Measurements from ENCODE around the gene RELA.

The RELA gene

DNA sequence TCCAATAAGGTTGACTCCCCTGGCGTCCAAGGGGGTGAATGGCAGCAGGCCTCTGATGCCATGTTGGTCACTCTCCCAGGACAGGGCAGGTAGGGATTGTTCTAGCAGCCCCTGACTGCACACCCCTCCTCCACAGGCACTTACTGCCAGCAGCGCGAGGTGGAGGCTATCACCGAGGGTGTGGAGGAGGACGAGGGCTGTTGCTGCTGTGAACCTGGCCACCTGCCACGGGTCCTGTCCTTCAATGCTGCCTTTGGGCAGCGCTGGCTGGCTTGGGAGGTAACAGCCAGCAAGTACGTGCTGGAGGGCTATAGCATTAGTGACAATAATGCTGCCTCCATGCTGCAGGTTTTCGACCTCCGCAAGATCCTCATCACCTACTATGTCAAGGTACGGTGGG is 32.5 kb downstream of the RELA start:
- Histone ChIP-seq H3K4me1 (ENCODE audit: control insufficient read depth, insufficient read depth, low read length) (no peaks in the 10 kb centered on the region), H3K27me3 (ENCODE audit: control insufficient read depth, insufficient read depth, low read length) (no peaks in the 10 kb centered on the region), H3K4me3 (ENCODE audit: low read length) (no peak overlapping the region), H3K27ac (ENCODE audit: low read depth, low read length) (no peak overlapping the region), H3K9ac (ENCODE audit: low read length) (no peak overlapping the region), H3K36me3 (ENCODE audit: control insufficient read depth, insufficient read depth, low read length) (peaks cover 54% of the 10 kb centered on the region)

GRCh38 chr11:65629579-65629978 is 33.1 kb downstream of the RELA start:
- Histone ChIP-seq H3K27me3 (ENCODE audit: control insufficient read depth, insufficient read depth, low read length) (no peaks in the 10 kb centered on the region), H3K4me3 (ENCODE audit: low read length) (no peak overlapping the region), H3K36me3 (ENCODE audit: control insufficient read depth, insufficient read depth, low read length) (peaks cover 53% of the 10 kb centered on the region), H3K9ac (ENCODE audit: low read length) (no peak overlapping the region), H3K27ac (ENCODE audit: low read depth, low read length) (no peak overlapping the region), H3K4me1 (ENCODE audit: control insufficient read depth, insufficient read depth, low read length) (no peaks in the 10 kb centered on the region)

- H3K27ac ChIP-seq (ENCODE audit: low read depth, low read length): no peak overlapping the region
- H3K4me3 ChIP-seq (ENCODE audit: low read length): no peak overlapping the region
- peaks cover 51% of the 10 kb centered on the region for H3K36me3 ChIP-seq (ENCODE audit: control insufficient read depth, insufficient read depth, low read length)
- H3K4me1 ChIP-seq (ENCODE audit: control insufficient read depth, insufficient read depth, low read length): no peaks in the 10 kb centered on the region
- no peak overlapping the region for H3K9ac ChIP-seq (ENCODE audit: low read length)
- no peaks in the 10 kb centered on the region for H3K27me3 ChIP-seq (ENCODE audit: control insufficient read depth, insufficient read depth, low read length)
Measured at GRCh38 chr11:65627202-65627601, 35.5 kb downstream of the RELA start.

DNA sequence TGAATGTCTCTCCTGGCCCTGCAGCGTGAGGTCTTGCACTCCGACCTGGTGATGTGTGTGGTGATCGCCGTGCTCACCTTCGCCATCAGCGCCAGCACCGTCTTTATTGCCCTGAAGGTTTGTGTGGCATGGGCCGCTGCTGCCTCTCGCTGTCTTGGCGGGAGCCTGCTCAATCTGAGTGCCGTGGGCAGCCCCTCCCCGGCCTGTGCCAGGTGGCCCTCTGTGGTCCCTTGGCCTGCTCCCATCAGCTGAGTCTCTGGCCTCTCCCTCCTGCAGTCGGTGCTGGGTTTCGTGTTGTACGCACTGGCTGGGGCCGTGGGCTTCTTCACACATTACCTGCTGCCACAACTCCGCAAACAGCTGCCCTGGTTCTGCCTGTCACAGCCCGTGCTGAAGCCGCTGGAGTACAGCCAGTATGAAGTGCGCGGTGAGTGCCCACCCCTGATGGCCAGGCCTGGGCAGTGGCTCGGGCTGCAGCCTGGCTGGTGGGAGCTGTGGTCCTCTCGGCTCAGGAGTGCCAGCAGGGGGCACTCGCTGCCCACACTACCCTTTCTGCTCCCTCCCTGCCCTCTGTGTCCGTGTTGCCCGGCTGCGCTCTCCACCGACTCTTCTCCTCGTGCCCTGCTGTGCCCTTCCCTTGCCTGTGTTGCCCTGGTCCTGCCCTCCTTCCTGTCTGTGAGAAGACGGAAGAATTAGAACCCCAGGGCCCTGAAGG is 36.9 kb downstream of the RELA start:
- H3K4me1 ChIP-seq (ENCODE audit: control insufficient read depth, insufficient read depth, low read length): no peaks in the 10 kb centered on the region
- H3K9ac ChIP-seq (ENCODE audit: low read length): no peak overlapping the region
- peaks cover 56% of the 10 kb centered on the region for H3K36me3 ChIP-seq (ENCODE audit: control insufficient read depth, insufficient read depth, low read length)
- H3K27me3 ChIP-seq (ENCODE audit: control insufficient read depth, insufficient read depth, low read length): no peaks in the 10 kb centered on the region
- H3K4me3 ChIP-seq (ENCODE audit: low read length): no peak overlapping the region
- no peak overlapping the region for H3K27ac ChIP-seq (ENCODE audit: low read depth, low read length)

GRCh38 chr11:65624931-65625627 is 37.6 kb downstream of the RELA start:
- H3K27me3 ChIP-seq (ENCODE audit: control insufficient read depth, insufficient read depth, low read length): no peaks in the 10 kb centered on the region
- no peak overlapping the region for H3K27ac ChIP-seq (ENCODE audit: low read depth, low read length)
- no peak overlapping the region for H3K4me3 ChIP-seq (ENCODE audit: low read length)
- H3K9ac ChIP-seq (ENCODE audit: low read length): no peak overlapping the region
- peaks cover 60% of the 10 kb centered on the region for H3K36me3 ChIP-seq (ENCODE audit: control insufficient read depth, insufficient read depth, low read length)
- no peaks in the 10 kb centered on the region for H3K4me1 ChIP-seq (ENCODE audit: control insufficient read depth, insufficient read depth, low read length)

GRCh38 chr11:65623852-65624616 is 38.7 kb downstream of the RELA start:
- Histone ChIP-seq H3K27me3 (ENCODE audit: control insufficient read depth, insufficient read depth, low read length) (no peaks in the 10 kb centered on the region), H3K27ac (ENCODE audit: low read depth, low read length) (no peak overlapping the region), H3K36me3 (ENCODE audit: control insufficient read depth, insufficient read depth, low read length) (peaks cover 57% of the 10 kb centered on the region)

GRCh38 chr11:65623177-65623576 is 39.5 kb downstream of the RELA start:
- Histone ChIP-seq H3K27me3 (ENCODE audit: control insufficient read depth, insufficient read depth, low read length) (no peaks in the 10 kb centered on the region), H3K4me3 (ENCODE audit: low read length) (no peak overlapping the region), H3K4me1 (ENCODE audit: control insufficient read depth, insufficient read depth, low read length) (no peaks in the 10 kb centered on the region), H3K36me3 (ENCODE audit: control insufficient read depth, insufficient read depth, low read length) (peaks cover 61% of the 10 kb centered on the region), H3K9ac (ENCODE audit: low read length) (no peak overlapping the region), H3K27ac (ENCODE audit: low read depth, low read length) (no peak overlapping the region)

More at GRCh38 chr11:65623852-65624616, 38.7 kb downstream of the RELA start:
- no peak overlapping the region for H3K9ac ChIP-seq (ENCODE audit: low read length)
- H3K4me3 ChIP-seq (ENCODE audit: low read length): no peak overlapping the region
- no peaks in the 10 kb centered on the region for H3K4me1 ChIP-seq (ENCODE audit: control insufficient read depth, insufficient read depth, low read length)

DNA sequence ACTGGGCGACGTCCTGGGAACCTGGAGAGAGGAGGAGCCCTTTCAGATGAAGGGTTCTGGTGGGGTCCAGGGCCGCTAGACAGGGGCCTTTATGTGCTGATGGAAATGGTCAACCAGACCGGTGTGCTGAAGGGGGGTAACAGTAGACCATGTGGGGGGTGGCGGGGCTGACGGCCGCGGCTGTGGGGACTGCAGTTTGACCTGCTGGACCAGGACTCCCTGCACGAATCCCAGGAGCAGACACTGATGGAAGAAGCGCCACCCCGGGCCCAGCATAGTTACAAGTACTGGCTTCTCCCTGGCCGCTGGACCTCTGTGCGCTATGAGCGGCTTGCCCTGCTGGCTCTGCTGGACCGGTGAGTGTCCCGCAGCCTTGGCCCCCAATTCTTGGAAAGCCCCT is 40.7 kb downstream of the RELA start:
- Histone ChIP-seq H3K9ac (ENCODE audit: low read length) (no peak overlapping the region), H3K27me3 (ENCODE audit: control insufficient read depth, insufficient read depth, low read length) (no peaks in the 10 kb centered on the region), H3K36me3 (ENCODE audit: control insufficient read depth, insufficient read depth, low read length) (peaks cover 59% of the 10 kb centered on the region), H3K4me1 (ENCODE audit: control insufficient read depth, insufficient read depth, low read length) (peaks cover 1% of the 10 kb centered on the region), H3K4me3 (ENCODE audit: low read length) (no peak overlapping the region), H3K27ac (ENCODE audit: low read depth, low read length) (no peak overlapping the region)

GRCh38 chr11:65621460-65621859 is 41.3 kb downstream of the RELA start:
- H3K27me3 ChIP-seq (ENCODE audit: control insufficient read depth, insufficient read depth, low read length): no peaks in the 10 kb centered on the region
- peaks cover 53% of the 10 kb centered on the region for H3K36me3 ChIP-seq (ENCODE audit: control insufficient read depth, insufficient read depth, low read length)
- H3K4me1 ChIP-seq (ENCODE audit: control insufficient read depth, insufficient read depth, low read length): peaks cover 7% of the 10 kb centered on the region
- H3K4me3 ChIP-seq (ENCODE audit: low read length): no peak overlapping the region
- H3K9ac ChIP-seq (ENCODE audit: low read length): no peak overlapping the region
- no peak overlapping the region for H3K27ac ChIP-seq (ENCODE audit: low read depth, low read length)

- Histone ChIP-seq H3K4me3 (ENCODE audit: low read length) (no peak overlapping the region), H3K9ac (ENCODE audit: low read length) (no peak overlapping the region), H3K36me3 (ENCODE audit: control insufficient read depth, insufficient read depth, low read length) (peaks cover 51% of the 10 kb centered on the region), H3K4me1 (ENCODE audit: control insufficient read depth, insufficient read depth, low read length) (peaks cover 9% of the 10 kb centered on the region), H3K27ac (ENCODE audit: low read depth, low read length) (no peak overlapping the region), H3K27me3 (ENCODE audit: control insufficient read depth, insufficient read depth, low read length) (no peaks in the 10 kb centered on the region)
Measured at GRCh38 chr11:65620666-65621065, 42.0 kb downstream of the RELA start.

DNA sequence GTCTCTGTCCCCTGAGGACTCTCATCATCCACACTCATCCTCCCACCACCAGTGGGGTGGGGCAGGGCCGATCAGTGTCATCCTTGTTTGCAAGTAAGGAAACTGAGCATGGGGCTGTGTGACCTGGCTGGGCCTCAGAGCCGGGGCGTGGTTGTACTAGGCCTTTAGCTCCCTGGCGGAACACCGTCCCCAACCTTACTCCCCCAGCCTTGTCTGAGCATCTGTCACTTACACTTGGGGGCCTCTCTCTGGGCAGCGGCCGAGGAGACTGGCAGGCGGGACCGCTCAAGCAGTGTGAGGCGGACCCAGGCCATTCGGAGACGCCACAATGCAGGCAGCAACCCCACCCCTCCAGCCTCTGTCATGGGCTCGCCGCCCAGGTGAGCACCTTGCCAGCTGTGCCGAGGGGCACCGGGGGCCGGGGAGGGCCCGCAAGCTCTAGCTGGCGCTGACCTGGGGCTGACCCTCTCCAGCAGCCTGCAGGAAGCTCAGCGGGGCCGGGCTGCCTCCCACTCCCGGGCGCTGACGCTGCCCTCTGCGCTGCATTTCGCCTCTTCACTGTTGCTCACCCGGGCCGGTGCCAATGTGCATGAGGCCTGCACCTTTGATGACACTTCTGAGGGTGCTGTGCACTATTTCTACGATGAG is 43.3 kb downstream of the RELA start:
- peaks cover 9% of the 10 kb centered on the region for H3K4me1 ChIP-seq (ENCODE audit: control insufficient read depth, insufficient read depth, low read length)
- H3K9ac ChIP-seq (ENCODE audit: low read length): no peak overlapping the region
- no peak overlapping the region for H3K4me3 ChIP-seq (ENCODE audit: low read length)
- no peaks in the 10 kb centered on the region for H3K27me3 ChIP-seq (ENCODE audit: control insufficient read depth, insufficient read depth, low read length)
- no peak overlapping the region for H3K27ac ChIP-seq (ENCODE audit: low read depth, low read length)
- H3K36me3 ChIP-seq (ENCODE audit: control insufficient read depth, insufficient read depth, low read length): peaks cover 42% of the 10 kb centered on the region

- Histone ChIP-seq H3K4me3 (ENCODE audit: low read length) (no peak overlapping the region), H3K27ac (ENCODE audit: low read depth, low read length) (no peak overlapping the region), H3K36me3 (ENCODE audit: control insufficient read depth, insufficient read depth, low read length) (peaks cover 40% of the 10 kb centered on the region), H3K27me3 (ENCODE audit: control insufficient read depth, insufficient read depth, low read length) (no peaks in the 10 kb centered on the region), H3K4me1 (ENCODE audit: control insufficient read depth, insufficient read depth, low read length) (peaks cover 9% of the 10 kb centered on the region), H3K9ac (ENCODE audit: low read length) (no peak overlapping the region)
Measured at GRCh38 chr11:65618763-65619162, 44.0 kb downstream of the RELA start.
